ENCODE data around the gene CAMKK1. TPM values are rescaled to one million over a fixed set of nuclear protein-coding genes. Genes with fewer than 3 reads are reported as not detected.

Gene CAMKK1
- total and polyA plus RNA-seq, 2 of the 4 experiments (the other 2 are of a cell fraction): 4.1 to 8.2 TPM

GRCh38 chr17:3867606-3868005 is 25.2 kb downstream of the CAMKK1 start:
- Histone ChIP-seq H3K4me1 (ENCODE audit: control insufficient read depth, insufficient read depth, low read length) (no peaks in the 10 kb centered on the region), H3K14ac (replicated peaks; ENCODE audit: low read depth, low read length) (no peak overlapping the region), H4K5ac (ENCODE audit: low read depth, low read length) (no peak overlapping the region), H3K27ac (ENCODE audit: insufficient read depth, low read length) (no peak overlapping the region), H2BK120ac (ENCODE audit: low read depth, low read length) (no peak overlapping the region), H3K36me3 (ENCODE audit: control insufficient read depth, insufficient read depth, low read length) (peaks cover 14% of the 10 kb centered on the region; the same call in 1 of the 2 replicates), H2AK9ac (replicated peaks; ENCODE audit: low read depth, low read length, poor library complexity) (peak overlapping the region; percentile 82), H3K79me1 (ENCODE audit: low read depth in 1 of 2, low read length in 2 of 2) (no peaks in the 10 kb centered on the region), H3K9me1 (ENCODE audit: insufficient read depth, low read length) (no peaks in the 10 kb centered on the region), H3K4ac (ENCODE audit: low read depth, low read length) (no peak overlapping the region), H3K9me3 (ENCODE audit: control insufficient read depth, insufficient read depth, low read length) (no peaks in the 10 kb centered on the region), H4K20me1 (ENCODE audit: insufficient read depth, low read length) (no peaks in the 10 kb centered on the region), H3K23ac (ENCODE audit: low read depth, low read length) (no peak overlapping the region), H3K4me2 (ENCODE audit: low read depth, low read length) (no peak overlapping the region), H2BK20ac (ENCODE audit: low read depth, low read length) (no peak overlapping the region), H2BK15ac (ENCODE audit: low read depth, low read length) (no peak overlapping the region), H3K9ac (ENCODE audit: low read depth, low read length) (no peak overlapping the region), H4K91ac (ENCODE audit: insufficient read depth, low read depth, low read length) (no peak overlapping the region), H2AK5ac (ENCODE audit: low read depth, low read length) (no peak overlapping the region), H2AFZ (replicated peaks; ENCODE audit: low read length, poor library complexity) (peak overlapping the region; percentile 21), H3K18ac (ENCODE audit: low read depth, low read length) (no peak overlapping the region), H3K4me3 (ENCODE audit: insufficient read depth, low read depth, low read length) (no peak overlapping the region), H3K56ac (ENCODE audit: extremely low read depth, insufficient read depth, low read length) (no peak overlapping the region), H2BK5ac (ENCODE audit: low read depth, low read length, poor library complexity, severe bottlenecking) (no peak overlapping the region), H3K27me3 (ENCODE audit: control insufficient read depth, insufficient read depth, low read length) (no peaks in the 10 kb centered on the region), H4K8ac (ENCODE audit: low read depth in 2 of 2, low read length in 2 of 2) (no peak overlapping the region)
- in situ Hi-C loops (cut with MboI; ENCODE audit: low sequenced_read_pairs) (no loop called here), intact Hi-C loops (cut with micrococcal nuclease) (loop anchor here (10.0 kb wide), 1 partner anchor 207 kb away; no protein-coding TSS in a partner anchor), dilution Hi-C loops (cut with HindIII; ENCODE audit: low sequenced_read_pairs, unreplicated experiment) (no loop called here)
- 70% methylated on average over 9 of the region's 11 CpGs; no CpG with 5 or more reads in 1 of the 2 experiments for WGBS, 2 experiments (ENCODE audit: extremely low coverage in 2 of 2, insufficient read length in 1 of 2)
- no TSS peak for BruUV-seq (replicated peaks)
- TF ChIP-seq RCOR1 (IDR thresholded peaks at IDR 0.05; ENCODE audit: insufficient replicate concordance, low read length) (no peak), CTCF (conservative IDR thresholded peaks at IDR 0.05; ENCODE audit: low read depth, low read length) (no peak)
- TF ChIP-seq, protein P1, sequence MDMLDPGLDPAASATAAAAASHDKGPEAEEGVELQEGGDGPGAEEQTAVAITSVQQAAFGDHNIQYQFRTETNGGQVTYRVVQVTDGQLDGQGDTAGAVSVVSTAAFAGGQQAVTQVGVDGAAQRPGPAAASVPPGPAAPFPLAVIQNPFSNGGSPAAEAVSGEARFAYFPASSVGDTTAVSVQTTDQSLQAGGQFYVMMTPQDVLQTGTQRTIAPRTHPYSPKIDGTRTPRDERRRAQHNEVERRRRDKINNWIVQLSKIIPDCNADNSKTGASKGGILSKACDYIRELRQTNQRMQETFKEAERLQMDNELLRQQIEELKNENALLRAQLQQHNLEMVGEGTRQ (IDR thresholded peaks at IDR 0.05; ENCODE audit: low read depth, low read length): no peak
- DNase-seq (no peak), ATAC-seq (ENCODE audit: low read depth) (no peak)
- CTCF ChIA-PET: no interaction called here
- POLR2A ChIA-PET (ENCODE audit: unreplicated experiment): no interaction called here
